ENCODE measurements around the gene NLK.

The NLK gene

GRCh38 chr17:28216052-28216451 is 173.6 kb downstream of the NLK start:
- Histone ChIP-seq H3K9ac (ENCODE audit: low read depth, low read length, poor library complexity) (no peak overlapping the region), H3K9me3 (replicated peaks in 1 of 2; ENCODE audit: control insufficient read depth in 2 of 2, insufficient read depth in 1 of 2, low read depth in 1 of 2, low read length in 2 of 2) (peaks cover 2 to 6% of the 10 kb centered on the region in 2 donors), H3K36me3 (replicated peaks in 1 of 2; ENCODE audit: control insufficient read depth in 2 of 2, insufficient read depth in 2 of 2, low read length in 2 of 2) (no peaks in the 10 kb centered on the region), H3K18ac (ENCODE audit: low read length) (no peak overlapping the region), H2AK5ac (ENCODE audit: low read depth, low read length) (no peak overlapping the region), H3K4me3 (ENCODE audit: low read length in 2 of 2) (no peak overlapping the region), H3K27ac (replicated peaks; ENCODE audit: low read length) (no peak overlapping the region), H3K79me1 (ENCODE audit: low read depth, low read length) (no peaks in the 10 kb centered on the region), H2BK15ac (ENCODE audit: low read length) (no peak overlapping the region), H3K4me2 (ENCODE audit: insufficient read depth, low read length, poor library complexity, severe bottlenecking) (no peak overlapping the region), H2BK120ac (ENCODE audit: low read depth, low read length) (no peak overlapping the region), H2AFZ (ENCODE audit: low read length) (no peak overlapping the region), H3K27me3 (ENCODE audit: control insufficient read depth in 3 of 3, insufficient read depth in 3 of 3, low read depth in 1 of 3, low read length in 3 of 3) (no peaks in the 10 kb centered on the region), H2BK12ac (ENCODE audit: low read length) (no peak overlapping the region), H3K14ac (ENCODE audit: low read length) (no peak overlapping the region), H3K4me1 (ENCODE audit: control insufficient read depth in 2 of 2, insufficient read depth in 1 of 2, low read depth in 1 of 2, low read length in 2 of 2) (no peaks in the 10 kb centered on the region), H3K4ac (ENCODE audit: low read length) (no peak overlapping the region), H2BK5ac (ENCODE audit: low read length) (no peak overlapping the region), H4K91ac (ENCODE audit: low read depth, low read length, poor library complexity) (no peak overlapping the region), H4K8ac (ENCODE audit: low read depth, low read length) (no peak overlapping the region), H3K23ac (ENCODE audit: low read depth, low read length, poor library complexity) (no peak overlapping the region)
- DNase-seq (ENCODE audit: low spot score) = no peak
- no CpG with 5 or more reads among the region's 3 CpGs for WGBS, 2 donors (ENCODE audit: extremely low coverage in 2 of 2, insufficient read length in 2 of 2, insufficient replicate concordance in 1 of 2)

- H3K14ac ChIP-seq (ENCODE audit: low read length) = no peak overlapping the region
- no peak overlapping the region for H3K9ac ChIP-seq (ENCODE audit: low read depth, low read length, poor library complexity)
- no peak overlapping the region for H4K91ac ChIP-seq (ENCODE audit: low read depth, low read length, poor library complexity)
- no peak overlapping the region for H3K23ac ChIP-seq (ENCODE audit: low read depth, low read length, poor library complexity)
- H3K4ac ChIP-seq (ENCODE audit: low read length) = no peak overlapping the region
- no peak overlapping the region for H4K8ac ChIP-seq (ENCODE audit: low read depth, low read length)
- H3K9me3 ChIP-seq (replicated peaks in 1 of 2; ENCODE audit: control insufficient read depth in 2 of 2, insufficient read depth in 1 of 2, low read depth in 1 of 2, low read length in 2 of 2) = peaks cover 2 to 5% of the 10 kb centered on the region in 2 donors
- no peaks in the 10 kb centered on the region for H3K27me3 ChIP-seq (ENCODE audit: control insufficient read depth in 3 of 3, insufficient read depth in 3 of 3, low read depth in 1 of 3, low read length in 3 of 3)
- no peak overlapping the region for H3K18ac ChIP-seq (ENCODE audit: low read length)
- no peak overlapping the region for H2BK5ac ChIP-seq (ENCODE audit: low read length)
- no peaks in the 10 kb centered on the region for H3K4me1 ChIP-seq (ENCODE audit: control insufficient read depth in 2 of 2, insufficient read depth in 1 of 2, low read depth in 1 of 2, low read length in 2 of 2)
- no peak overlapping the region for H2BK120ac ChIP-seq (ENCODE audit: low read depth, low read length)
- H2BK12ac ChIP-seq (ENCODE audit: low read length) = no peak overlapping the region
- no peak overlapping the region for H3K27ac ChIP-seq (replicated peaks; ENCODE audit: low read length)
- no peak overlapping the region for H3K4me2 ChIP-seq (ENCODE audit: insufficient read depth, low read length, poor library complexity, severe bottlenecking)
- no CpG with 5 or more reads among the region's 1 CpG for WGBS, 2 donors (ENCODE audit: extremely low coverage in 2 of 2, insufficient read length in 2 of 2, insufficient replicate concordance in 1 of 2)
- no peak overlapping the region for H3K4me3 ChIP-seq (ENCODE audit: low read length in 2 of 2)
- DNase-seq (ENCODE audit: low spot score) = no peak
- no peak overlapping the region for H2BK15ac ChIP-seq (ENCODE audit: low read length)
- H2AFZ ChIP-seq (ENCODE audit: low read length) = no peak overlapping the region
- H2AK5ac ChIP-seq (ENCODE audit: low read depth, low read length) = no peak overlapping the region
- no peaks in the 10 kb centered on the region for H3K36me3 ChIP-seq (replicated peaks in 1 of 2; ENCODE audit: control insufficient read depth in 2 of 2, insufficient read depth in 2 of 2, low read length in 2 of 2)
- no peaks in the 10 kb centered on the region for H3K79me1 ChIP-seq (ENCODE audit: low read depth, low read length)
Observed at GRCh38 chr17:28216528-28216927, 174.1 kb downstream of the NLK start.

- no peak overlapping the region for H2BK12ac ChIP-seq (ENCODE audit: low read length)
- H3K18ac ChIP-seq (ENCODE audit: low read length) = no peak overlapping the region
- no peak overlapping the region for H2BK120ac ChIP-seq (ENCODE audit: low read depth, low read length)
- H4K91ac ChIP-seq (ENCODE audit: low read depth, low read length, poor library complexity) = no peak overlapping the region
- H3K9me3 ChIP-seq (replicated peaks in 1 of 2; ENCODE audit: control insufficient read depth in 2 of 2, insufficient read depth in 1 of 2, low read depth in 1 of 2, low read length in 2 of 2) = peaks cover 0 to 6% of the 10 kb centered on the region in 2 donors
- no peak overlapping the region for H3K27ac ChIP-seq (replicated peaks; ENCODE audit: low read length)
- WGBS, 2 donors (ENCODE audit: extremely low coverage in 2 of 2, insufficient read length in 2 of 2, insufficient replicate concordance in 1 of 2) = no CpG with 5 or more reads among the region's 7 CpGs
- H3K79me1 ChIP-seq (ENCODE audit: low read depth, low read length) = no peaks in the 10 kb centered on the region
- no peak overlapping the region for H3K23ac ChIP-seq (ENCODE audit: low read depth, low read length, poor library complexity)
- H3K14ac ChIP-seq (ENCODE audit: low read length) = no peak overlapping the region
- no peak overlapping the region for H3K4ac ChIP-seq (ENCODE audit: low read length)
- H2BK15ac ChIP-seq (ENCODE audit: low read length) = no peak overlapping the region
- H2AFZ ChIP-seq (ENCODE audit: low read length) = no peak overlapping the region
- no peak overlapping the region for H3K4me2 ChIP-seq (ENCODE audit: insufficient read depth, low read length, poor library complexity, severe bottlenecking)
- no peaks in the 10 kb centered on the region for H3K4me1 ChIP-seq (ENCODE audit: control insufficient read depth in 2 of 2, insufficient read depth in 1 of 2, low read depth in 1 of 2, low read length in 2 of 2)
- no peak overlapping the region for H3K9ac ChIP-seq (ENCODE audit: low read depth, low read length, poor library complexity)
- H4K8ac ChIP-seq (ENCODE audit: low read depth, low read length) = no peak overlapping the region
- H2AK5ac ChIP-seq (ENCODE audit: low read depth, low read length) = no peak overlapping the region
- H3K4me3 ChIP-seq (ENCODE audit: low read length in 2 of 2) = no peak overlapping the region
- no peak for DNase-seq (ENCODE audit: low spot score)
- H3K36me3 ChIP-seq (replicated peaks in 1 of 2; ENCODE audit: control insufficient read depth in 2 of 2, insufficient read depth in 2 of 2, low read length in 2 of 2) = no peaks in the 10 kb centered on the region
- no peak overlapping the region for H2BK5ac ChIP-seq (ENCODE audit: low read length)
- no peaks in the 10 kb centered on the region for H3K27me3 ChIP-seq (ENCODE audit: control insufficient read depth in 3 of 3, insufficient read depth in 3 of 3, low read depth in 1 of 3, low read length in 3 of 3)
Observed at GRCh38 chr17:28219771-28220170, 177.3 kb downstream of the NLK start.

GRCh38 chr17:28221751-28222414 is 179.4 kb downstream of the NLK start:
- no peak overlapping the region for H2AK5ac ChIP-seq (ENCODE audit: low read depth, low read length)
- no peak overlapping the region for H3K27ac ChIP-seq (replicated peaks; ENCODE audit: low read length)
- H3K4me1 ChIP-seq (ENCODE audit: control insufficient read depth in 2 of 2, insufficient read depth in 1 of 2, low read depth in 1 of 2, low read length in 2 of 2) = peaks cover 0 to 5% of the 10 kb centered on the region in 2 donors
- no peak overlapping the region for H2BK15ac ChIP-seq (ENCODE audit: low read length)
- no CpG with 5 or more reads among the region's 4 CpGs for WGBS, 2 donors (ENCODE audit: extremely low coverage in 2 of 2, insufficient read length in 2 of 2, insufficient replicate concordance in 1 of 2)
- no peak overlapping the region for H3K14ac ChIP-seq (ENCODE audit: low read length)
- H2BK120ac ChIP-seq (ENCODE audit: low read depth, low read length) = no peak overlapping the region
- no peak overlapping the region for H3K4me3 ChIP-seq (ENCODE audit: low read length in 2 of 2)
- H3K27me3 ChIP-seq (ENCODE audit: control insufficient read depth in 3 of 3, insufficient read depth in 3 of 3, low read depth in 1 of 3, low read length in 3 of 3) = peaks cover 0 to 3% (median 0%) of the 10 kb centered on the region in 3 experiments
- no peak overlapping the region for H3K4ac ChIP-seq (ENCODE audit: low read length)
- no peak overlapping the region for H2BK12ac ChIP-seq (ENCODE audit: low read length)
- H3K79me1 ChIP-seq (ENCODE audit: low read depth, low read length) = no peaks in the 10 kb centered on the region
- no peaks in the 10 kb centered on the region for H3K36me3 ChIP-seq (replicated peaks in 1 of 2; ENCODE audit: control insufficient read depth in 2 of 2, insufficient read depth in 2 of 2, low read length in 2 of 2)
- DNase-seq (ENCODE audit: low spot score) = no peak
- no peak overlapping the region for H3K23ac ChIP-seq (ENCODE audit: low read depth, low read length, poor library complexity)
- H4K91ac ChIP-seq (ENCODE audit: low read depth, low read length, poor library complexity) = no peak overlapping the region
- no peak overlapping the region for H3K18ac ChIP-seq (ENCODE audit: low read length)
- H3K9me3 ChIP-seq (replicated peaks in 1 of 2; ENCODE audit: control insufficient read depth in 2 of 2, insufficient read depth in 1 of 2, low read depth in 1 of 2, low read length in 2 of 2) = peaks cover 0 to 6% of the 10 kb centered on the region in 2 donors
- H2BK5ac ChIP-seq (ENCODE audit: low read length) = no peak overlapping the region
- no peak overlapping the region for H2AFZ ChIP-seq (ENCODE audit: low read length)
- H3K4me2 ChIP-seq (ENCODE audit: insufficient read depth, low read length, poor library complexity, severe bottlenecking) = no peak overlapping the region
- no peak overlapping the region for H4K8ac ChIP-seq (ENCODE audit: low read depth, low read length)
- H3K9ac ChIP-seq (ENCODE audit: low read depth, low read length, poor library complexity) = no peak overlapping the region
